B cell (primary cell): ENCODE data around the gene MCOLN1. TPM values are rescaled to one million over a fixed set of nuclear protein-coding genes. Genes with fewer than 3 reads are reported as not detected.
A peak's percentile ranks its signal among the peaks of the same experiment; 100 is the strongest.

Experiments
- ATAC-seq: fragments of 200-7000 bp; cut with Tn5 transposase; one replicate; pipeline ENCODE4 v1.10.0; 2021; ENCODE audit warnings: low read depth, mild to moderate bottlenecking, moderate number of reproducible peaks, moderate library complexity
- CTCF ChIA-PET: fragments of 350-600 bp; sonication (Branson Sonifier 250); formaldehyde crosslinking; loops from one replicate; lab custom pipeline; 2021; ENCODE audit warnings: antibody characterized with exemption, inconsistent platforms; lab: Charles Lee
- POLR2A ChIA-PET: fragments of 350-600 bp; sonication (Branson Sonifier 250); formaldehyde crosslinking; loops from one replicate; lab custom pipeline; 2021; ENCODE audit warnings: antibody characterized with exemption; lab: Charles Lee
- DNase-seq: peaks from one replicate; pipeline ENCODE4 v3.0.0; 2013
- H2AFZ ChIP-seq: 2 replicates; pipeline ENCODE4 v1.6.1; 2012; ENCODE audit warnings: mild to moderate bottlenecking, low read depth, low read length; ENCODE audit not compliant: insufficient read depth, poor library complexity, severe bottlenecking
- H3K27ac ChIP-seq, 2 donors: 1 replicate in 1 of 2; 2 replicates in 1 of 2; pipeline ENCODE4 v1.5.1; 2012 to 2013; ENCODE audit warnings: low read length in 2 of 2, mild to moderate bottlenecking in 2 of 2, moderate library complexity in 1 of 2
- H3K27me3 ChIP-seq, 4 experiments: fragments of 200-600 bp in 1 of 4; sonication (generic) in 1 of 4; replicated peaks in 1 of 4; 1 replicate in 2 of 4; 2 replicates in 2 of 4; pipeline versions ENCODE4 v1.6.1 to v1.7.0; 2013 to 2016; ENCODE audit warnings: low read length in 3 of 4, mild to moderate bottlenecking in 2 of 4, mixed read lengths in 1 of 4, moderate library complexity in 1 of 4; ENCODE audit not compliant: insufficient read depth in 4 of 4, control insufficient read depth in 3 of 4; ENCODE audit errors: control extremely low read depth in 1 of 4
- H3K36me3 ChIP-seq, 2 experiments: replicated peaks in 1 of 2; 1 replicate in 1 of 2; 2 replicates in 1 of 2; pipeline versions ENCODE4 v1.6.1 to v1.7.1; 2013; ENCODE audit warnings: low read length in 1 of 2; ENCODE audit not compliant: insufficient read depth in 2 of 2, control insufficient read depth in 1 of 2; ENCODE audit errors: control extremely low read depth in 1 of 2, extremely low read depth in 1 of 2
- H3K4me1 ChIP-seq, 2 donors: fragments of 200-600 bp in 1 of 2; sonication (generic) in 1 of 2; 1 replicate in 1 of 2; 2 replicates in 1 of 2; pipeline versions ENCODE4 v1.5.1 to v1.6.1; 2013 to 2017; ENCODE audit warnings: low read length in 2 of 2; ENCODE audit not compliant: control insufficient read depth in 2 of 2, insufficient read depth in 2 of 2
- H3K4me2 ChIP-seq: replicated peaks from 2 replicates; pipeline ENCODE3; 2012; ENCODE audit warnings: mild to moderate bottlenecking, low read depth, low read length; ENCODE audit not compliant: poor library complexity, severe bottlenecking
- H3K4me3 ChIP-seq, 5 experiments: fragments of 200-600 bp in 1 of 5; sonication (generic) in 1 of 5; 1 replicate in 3 of 5; 2 replicates in 2 of 5; pipeline versions ENCODE4 v1.5.1 to v1.7.0; 2011 to 2016; ENCODE audit warnings: low read length in 4 of 5, mild to moderate bottlenecking in 4 of 5, low read depth in 2 of 5, control low read depth in 1 of 5, moderate library complexity in 1 of 5; ENCODE audit not compliant: insufficient read depth in 1 of 5; ENCODE audit errors: control extremely low read depth in 1 of 5, extremely low read depth in 1 of 5
- H3K79me2 ChIP-seq: fragments of 200-600 bp; sonication (generic); one replicate; pipeline ENCODE4 v1.6.0; 2016; ENCODE audit warnings: low read length; ENCODE audit not compliant: control insufficient read depth, insufficient read depth
- H3K9ac ChIP-seq: fragments of 200-600 bp; sonication (generic); 2 replicates; pipeline ENCODE4 v1.6.1; 2017; ENCODE audit warnings: mild to moderate bottlenecking, low read length, moderate library complexity
- H3K9me3 ChIP-seq, 3 donors: one replicate each; pipeline versions ENCODE4 v1.6.1 to v1.7.1; 2013; ENCODE audit warnings: low read length in 2 of 3; ENCODE audit not compliant: control insufficient read depth in 2 of 3, insufficient read depth in 1 of 3; ENCODE audit errors: control extremely low read depth in 1 of 3
- H4K20me1 ChIP-seq: 2 replicates; pipeline ENCODE4 v1.6.0; 2012; ENCODE audit warnings: mild to moderate bottlenecking, low read length; ENCODE audit not compliant: insufficient read depth, control insufficient read depth, poor library complexity, severe bottlenecking
- H3K27ac Mint-ChIP-seq: one replicate; pipeline ENCODE4 v1.8.0; 2021; ENCODE audit warnings: mixed read lengths
- H3K27me3 Mint-ChIP-seq: one replicate; pipeline ENCODE4 v1.8.0; 2021; ENCODE audit warnings: mixed read lengths
- H3K4me1 Mint-ChIP-seq: one replicate; pipeline ENCODE4 v1.8.0; 2021; ENCODE audit warnings: mixed read lengths
- H3K4me3 Mint-ChIP-seq: one replicate; pipeline ENCODE4 v1.8.0; 2021; ENCODE audit warnings: mixed read lengths
- H3K9me3 Mint-ChIP-seq: one replicate; pipeline ENCODE4 v1.8.0; 2022; ENCODE audit warnings: mixed read lengths; ENCODE audit not compliant: insufficient read depth
- CTCF ChIP-seq: fragments of 200-600 bp; IDR thresholded peaks from one replicate; pipeline ENCODE4 v1.8.0; 2022; ENCODE audit warnings: antibody characterized with exemption, mild to moderate bottlenecking
- EZH2 ChIP-seq: IDR thresholded peaks from 2 replicates; pipeline ENCODE4 v1.6.1; 2012; ENCODE audit warnings: borderline replicate concordance, low read depth, mild to moderate bottlenecking, moderate library complexity, low read length; ENCODE audit not compliant: insufficient read depth, poor library complexity, severe bottlenecking
- WGBS: methylation state at CpG from one replicate; pipeline ENCODE4 v1.1.5; 2013; ENCODE audit warnings: missing lambda C conversion rate; ENCODE audit not compliant: insufficient coverage; 5-methylcytosine and 5-hydroxymethylcytosine counted together
- intact Hi-C: fragments of 100-400 bp; cut with micrococcal nuclease; formaldehyde crosslinking; loops from one replicate; pipeline ENCODE4 v1.10.0; 2022
- polyA plus RNA-seq: library from polyadenylated mRNA; depleted of rRNA; stranded (reverse); fragments of >200 nt; gene quantifications from 2 replicates; pipeline ENCODE4 v1.2.3, GENCODE V29; 2012
- total RNA-seq, 2 donors: library from RNA; stranded (reverse); fragments of 120-200 nt in 1 of 2; gene quantifications; 1 replicate in 1 of 2; 2 replicates in 1 of 2; pipeline versions ENCODE4 v1.2.3 to v1.2.4, GENCODE V29; 2013 to 2022

Gene MCOLN1
- total and polyA plus RNA-seq, 2 donors (not counting 1 experiment from before 2014, with no cell fraction given), result 12.5 to 19.0 TPM

- no peak overlapping the region for H3K9ac ChIP-seq
- H3K4me3 Mint-ChIP-seq, result no peak overlapping the region
- H3K4me1 Mint-ChIP-seq, result peaks cover 3% of the 10 kb centered on the region
- H3K27me3 Mint-ChIP-seq, result no peaks in the 10 kb centered on the region
- TF ChIP-seq CTCF (no peak), EZH2 (no peak)
- H2AFZ ChIP-seq, result no peak overlapping the region
- no peaks in the 10 kb centered on the region for H3K9me3 Mint-ChIP-seq
- DNase-seq, result peak; percentile 7
- no peaks in the 10 kb centered on the region for H3K4me1 ChIP-seq
- 98% methylated on average over 26 of the region's 28 CpGs for WGBS
- H3K27me3 ChIP-seq, result no peaks in the 10 kb centered on the region
- intact Hi-C loops, result no loop called here
- H3K27ac ChIP-seq, result no peak overlapping the region
- H3K79me2 ChIP-seq, result no peaks in the 10 kb centered on the region
- H3K9me3 ChIP-seq, result peaks cover 0 to 12% (median 0%) of the 10 kb centered on the region in 3 donors
- no peaks in the 10 kb centered on the region for H4K20me1 ChIP-seq
- ATAC-seq, result no peak
- ChIA-PET POLR2A (no interaction called here), CTCF (interaction anchor here (0.5 to 1.3 kb wide), 2 partner anchors 14 to 152 kb away, joined by 3 to 5 read pairs; no protein-coding TSS in a partner anchor)
- peaks cover 0 to 64% of the 10 kb centered on the region in 2 experiments for H3K36me3 ChIP-seq
- no peak overlapping the region for H3K27ac Mint-ChIP-seq
- no peak overlapping the region for H3K4me3 ChIP-seq
- H3K4me2 ChIP-seq, result no peak overlapping the region
Measured at GRCh38 chr19:7554565-7554964, 32.1 kb downstream of the MCOLN1 start.

DNA sequence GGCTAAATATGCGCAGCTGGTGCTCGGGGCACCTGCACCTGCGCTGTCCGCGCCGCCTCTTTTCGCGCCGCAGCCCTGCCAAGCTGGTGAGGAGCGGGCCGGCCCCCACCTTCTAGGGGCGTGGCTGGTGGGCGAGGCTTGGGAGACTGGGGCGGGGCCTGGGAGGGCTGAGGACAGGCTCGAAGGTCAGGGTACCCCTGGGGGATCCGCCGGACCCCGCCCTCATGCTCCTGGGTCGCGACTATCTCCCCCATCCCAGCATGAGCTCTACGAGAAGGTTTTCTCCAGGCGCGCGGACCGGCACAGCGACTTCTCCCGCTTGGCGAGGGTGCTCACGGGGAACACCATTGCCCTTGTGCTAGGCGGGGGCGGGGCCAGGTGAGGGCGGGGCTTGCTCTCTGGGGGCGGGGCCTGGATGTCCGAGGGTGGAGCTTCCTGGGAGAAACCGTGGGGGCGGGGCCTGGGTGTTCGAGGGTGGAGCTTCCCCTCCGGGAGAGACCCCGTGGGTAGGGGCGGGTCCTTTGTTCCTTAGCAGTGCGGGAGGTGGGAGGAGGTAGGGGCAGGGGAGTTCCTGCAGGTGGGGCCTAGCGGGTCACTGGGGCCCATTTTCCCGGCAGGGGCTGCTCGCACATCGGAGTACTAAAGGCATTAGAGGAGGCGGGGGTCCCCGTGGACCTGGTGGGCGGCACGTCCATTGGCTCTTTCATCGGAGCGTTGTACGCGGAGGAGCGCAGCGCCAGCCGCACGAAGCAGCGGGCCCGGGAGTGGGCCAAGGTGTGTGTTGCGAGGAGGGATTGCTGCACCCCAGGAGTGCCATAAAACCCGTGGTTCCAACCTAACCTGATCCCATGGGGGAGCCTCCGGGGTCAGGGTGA lies 32.8 kb downstream of the MCOLN1 start:
- Histone ChIP-seq H4K20me1 (no peaks in the 10 kb centered on the region), H3K4me3 (no peak overlapping the region), H3K36me3 (peaks cover 0 to 61% of the 10 kb centered on the region in 2 experiments), H3K9me3 (peaks cover 0 to 12% (median 0%) of the 10 kb centered on the region in 3 donors), H3K27me3 (no peaks in the 10 kb centered on the region), H2AFZ (no peak overlapping the region), H3K27ac (no peak overlapping the region), H3K9ac (no peak overlapping the region), H3K79me2 (no peaks in the 10 kb centered on the region), H3K4me1 (no peaks in the 10 kb centered on the region), H3K4me2 (no peak overlapping the region)
- intact Hi-C loops, result no loop called here
- no peaks in the 10 kb centered on the region for H3K27me3 Mint-ChIP-seq
- ATAC-seq (no peak), DNase-seq (peak; percentile 17)
- H3K4me3 Mint-ChIP-seq, result no peak overlapping the region
- 97% methylated on average over 53 of the region's 62 CpGs for WGBS
- TF ChIP-seq EZH2 (no peak), CTCF (no peak)
- peaks cover 3% of the 10 kb centered on the region for H3K4me1 Mint-ChIP-seq
- POLR2A ChIA-PET, result no interaction called here
- CTCF ChIA-PET, result interaction anchor here (0.5 to 1.3 kb wide), 3 partner anchors 13 to 152 kb away, joined by 3 to 5 read pairs (median 3); no protein-coding TSS in a partner anchor
- H3K27ac Mint-ChIP-seq, result no peak overlapping the region
- H3K9me3 Mint-ChIP-seq, result peaks cover 1% of the 10 kb centered on the region
